Natural killer cell (primary cell): ENCODE data around the gene COL24A1. TPM values are rescaled to one million over a fixed set of nuclear protein-coding genes. Genes with fewer than 3 reads are reported as not detected.
"Not testable (repeated sequence)": the region's sequence is repeated elsewhere in the genome, so short reads cannot be mapped to it uniquely, and the experiment has no call there.

ENCODE experiments used
- ATAC-seq, 3 donors: fragments of 150-1000 bp in 2 of 3; fragments of 200-7000 bp in 1 of 3; cut with Tn5 transposase; 1 replicate in 1 of 3; 2 replicates in 2 of 3; pipeline ENCODE4 v1.10.0; 2021; ENCODE audit warnings: mild to moderate bottlenecking in 2 of 3, moderate library complexity in 2 of 3
- DNase-seq, 2 donors: peaks; one replicate each; pipeline versions ENCODE4 v3.0.0 to v3.0.0-alpha.2; 2013 to 2021; ENCODE audit warnings: mixed read lengths in 1 of 2
- H3K27ac ChIP-seq: one replicate; pipeline ENCODE4 v1.5.1; 2013; ENCODE audit warnings: mild to moderate bottlenecking, low read length
- H3K27me3 ChIP-seq: one replicate; pipeline ENCODE4 v1.6.1; 2013; ENCODE audit warnings: low read length; ENCODE audit not compliant: control insufficient read depth, insufficient read depth
- H3K36me3 ChIP-seq: one replicate; pipeline ENCODE4 v1.6.1; 2013; ENCODE audit warnings: low read length; ENCODE audit not compliant: control insufficient read depth, insufficient read depth
- H3K4me1 ChIP-seq: one replicate; pipeline ENCODE4 v1.6.1; 2013; ENCODE audit warnings: low read length; ENCODE audit not compliant: control insufficient read depth, insufficient read depth
- H3K4me3 ChIP-seq: one replicate; pipeline ENCODE4 v1.5.1; 2013; ENCODE audit warnings: low read length
- H3K9me3 ChIP-seq: one replicate; pipeline ENCODE4 v1.6.1; 2013; ENCODE audit warnings: low read length; ENCODE audit not compliant: control insufficient read depth, insufficient read depth
- H3K27ac Mint-ChIP-seq, 2 donors: one replicate each; pipeline ENCODE4 v1.8.0; 2022; ENCODE audit warnings: mild to moderate bottlenecking in 2 of 2, mixed read lengths in 2 of 2, moderate library complexity in 1 of 2
- H3K27me3 Mint-ChIP-seq, 2 donors: one replicate each; pipeline ENCODE4 v1.8.0; 2022; ENCODE audit warnings: low read depth in 2 of 2, mixed read lengths in 2 of 2
- H3K36me3 Mint-ChIP-seq: one replicate; pipeline ENCODE4 v1.8.0; 2022; ENCODE audit warnings: mixed read lengths
- H3K4me1 Mint-ChIP-seq, 2 donors: one replicate each; pipeline ENCODE4 v1.8.0; 2022; ENCODE audit warnings: mixed read lengths in 2 of 2
- H3K4me3 Mint-ChIP-seq: one replicate; pipeline ENCODE4 v1.8.0; 2022; ENCODE audit warnings: mild to moderate bottlenecking, moderate library complexity, mixed read lengths
- H3K9me3 Mint-ChIP-seq, 2 donors: one replicate each; pipeline ENCODE4 v1.8.0; 2022; ENCODE audit warnings: mixed read lengths in 2 of 2
- WGBS: methylation state at CpG from one replicate; pipeline ENCODE4 v1.1.7; 2013; ENCODE audit warnings: missing lambda C conversion rate; ENCODE audit not compliant: insufficient coverage; 5-methylcytosine and 5-hydroxymethylcytosine counted together
- intact Hi-C: fragments of 100-400 bp; cut with micrococcal nuclease; formaldehyde crosslinking; loops from one replicate; pipeline ENCODE4 v1.14.2; 2022
- total RNA-seq, 4 donors: library from RNA; stranded (reverse); fragments of 120-200 nt in 1 of 4; gene quantifications; one replicate each; pipeline versions ENCODE4 v1.2.3 to v1.2.4, GENCODE V29; 2013 to 2022
- TF ChIP-seq, protein P1 (sequence below): fragments of 200-600 bp; IDR thresholded peaks from one replicate; pipeline ENCODE4 v1.8.0; 2022; ENCODE audit warnings: antibody characterized with exemption

The COL24A1 gene
- total RNA-seq, 3 donors from 2014 or later (not counting 1 experiment from before 2014, with no cell fraction given) = 0.20 to 0.54 (median 0.54) TPM

DNA sequence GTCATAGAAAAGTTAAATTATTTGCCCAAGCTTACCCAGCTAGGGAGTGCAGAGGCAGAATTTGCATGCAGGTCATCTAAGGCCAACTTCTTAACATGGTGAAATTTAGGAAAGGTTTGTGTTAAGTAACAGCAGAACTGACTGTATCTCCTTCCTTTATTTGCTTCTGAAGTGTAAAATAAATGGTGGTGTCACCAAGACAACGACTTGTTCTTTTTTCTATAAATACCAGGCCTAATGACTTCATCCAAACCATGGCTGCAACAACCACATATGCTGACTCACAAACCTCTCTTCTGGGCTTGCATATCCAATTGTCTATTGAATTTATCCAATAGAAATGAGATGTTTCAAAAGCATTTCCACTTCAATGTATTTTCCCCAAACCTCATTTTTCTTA, 19.1 kb downstream of the COL24A1 start:
- DNase-seq (no peak), ATAC-seq (no peak)
- no peaks in the 10 kb centered on the region for H3K27me3 ChIP-seq
- TF ChIP-seq, protein P1, sequence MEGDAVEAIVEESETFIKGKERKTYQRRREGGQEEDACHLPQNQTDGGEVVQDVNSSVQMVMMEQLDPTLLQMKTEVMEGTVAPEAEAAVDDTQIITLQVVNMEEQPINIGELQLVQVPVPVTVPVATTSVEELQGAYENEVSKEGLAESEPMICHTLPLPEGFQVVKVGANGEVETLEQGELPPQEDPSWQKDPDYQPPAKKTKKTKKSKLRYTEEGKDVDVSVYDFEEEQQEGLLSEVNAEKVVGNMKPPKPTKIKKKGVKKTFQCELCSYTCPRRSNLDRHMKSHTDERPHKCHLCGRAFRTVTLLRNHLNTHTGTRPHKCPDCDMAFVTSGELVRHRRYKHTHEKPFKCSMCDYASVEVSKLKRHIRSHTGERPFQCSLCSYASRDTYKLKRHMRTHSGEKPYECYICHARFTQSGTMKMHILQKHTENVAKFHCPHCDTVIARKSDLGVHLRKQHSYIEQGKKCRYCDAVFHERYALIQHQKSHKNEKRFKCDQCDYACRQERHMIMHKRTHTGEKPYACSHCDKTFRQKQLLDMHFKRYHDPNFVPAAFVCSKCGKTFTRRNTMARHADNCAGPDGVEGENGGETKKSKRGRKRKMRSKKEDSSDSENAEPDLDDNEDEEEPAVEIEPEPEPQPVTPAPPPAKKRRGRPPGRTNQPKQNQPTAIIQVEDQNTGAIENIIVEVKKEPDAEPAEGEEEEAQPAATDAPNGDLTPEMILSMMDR = no peak
- no peak overlapping the region for H3K4me3 ChIP-seq
- Mint-ChIP-seq H3K4me1 (no peaks in the 10 kb centered on the region), H3K4me3 (no peak overlapping the region), H3K9me3 (peaks cover 9 to 15% of the 10 kb centered on the region in 2 donors), H3K27me3 (no peaks in the 10 kb centered on the region), H3K36me3 (no peaks in the 10 kb centered on the region), H3K27ac (no peak overlapping the region)
- no peak overlapping the region for H3K27ac ChIP-seq
- no peaks in the 10 kb centered on the region for H3K4me1 ChIP-seq
- intact Hi-C loops = no loop called here
- H3K9me3 ChIP-seq = no peaks in the 10 kb centered on the region
- 0% methylated on average over 1 of the region's 1 CpG for WGBS
- no peaks in the 10 kb centered on the region for H3K36me3 ChIP-seq

DNA sequence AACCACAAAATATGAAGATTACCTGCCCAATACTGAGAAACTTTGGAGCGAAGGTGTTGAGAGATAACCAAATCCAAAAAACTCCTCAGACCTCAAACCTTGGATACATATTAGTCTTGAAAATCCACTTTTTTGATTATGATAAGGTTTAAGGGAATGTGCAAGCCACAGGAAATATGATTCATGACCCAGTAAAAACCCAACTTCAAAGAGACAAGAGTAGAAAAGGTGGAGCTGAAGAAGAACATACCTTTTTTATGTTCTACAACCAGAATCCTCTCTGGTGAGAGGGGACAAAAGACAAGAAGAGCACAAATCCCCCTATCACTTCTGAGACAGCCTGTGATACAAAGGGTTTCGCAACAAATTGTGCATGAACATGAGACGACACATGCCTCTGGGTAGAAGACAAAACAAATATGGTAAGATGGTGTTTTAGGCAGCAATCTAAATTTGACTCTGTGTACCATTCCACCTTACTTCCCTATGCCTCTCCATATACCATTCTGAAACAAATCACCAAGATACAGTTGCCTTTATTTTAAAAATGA, 37.3 kb downstream of the COL24A1 start:
- intact Hi-C loops = no loop called here
- WGBS = no CpG with 5 or more reads among the region's 3 CpGs
- no peaks in the 10 kb centered on the region for H3K4me1 ChIP-seq
- ATAC-seq (no peak), DNase-seq (no peak)
- no peak overlapping the region for H3K4me3 ChIP-seq
- no peaks in the 10 kb centered on the region for H3K36me3 Mint-ChIP-seq
- TF ChIP-seq, protein P1 = no peak
- H3K27ac ChIP-seq = no peak overlapping the region
- H3K36me3 ChIP-seq = no peaks in the 10 kb centered on the region
- peaks cover 5 to 7% of the 10 kb centered on the region in 2 donors for H3K9me3 Mint-ChIP-seq
- H3K27me3 Mint-ChIP-seq = no peaks in the 10 kb centered on the region
- no peaks in the 10 kb centered on the region for H3K27me3 ChIP-seq
- H3K9me3 ChIP-seq = no peaks in the 10 kb centered on the region
- H3K27ac Mint-ChIP-seq = no peak overlapping the region
- H3K4me3 Mint-ChIP-seq = no peak overlapping the region
- H3K4me1 Mint-ChIP-seq = no peaks in the 10 kb centered on the region

DNA sequence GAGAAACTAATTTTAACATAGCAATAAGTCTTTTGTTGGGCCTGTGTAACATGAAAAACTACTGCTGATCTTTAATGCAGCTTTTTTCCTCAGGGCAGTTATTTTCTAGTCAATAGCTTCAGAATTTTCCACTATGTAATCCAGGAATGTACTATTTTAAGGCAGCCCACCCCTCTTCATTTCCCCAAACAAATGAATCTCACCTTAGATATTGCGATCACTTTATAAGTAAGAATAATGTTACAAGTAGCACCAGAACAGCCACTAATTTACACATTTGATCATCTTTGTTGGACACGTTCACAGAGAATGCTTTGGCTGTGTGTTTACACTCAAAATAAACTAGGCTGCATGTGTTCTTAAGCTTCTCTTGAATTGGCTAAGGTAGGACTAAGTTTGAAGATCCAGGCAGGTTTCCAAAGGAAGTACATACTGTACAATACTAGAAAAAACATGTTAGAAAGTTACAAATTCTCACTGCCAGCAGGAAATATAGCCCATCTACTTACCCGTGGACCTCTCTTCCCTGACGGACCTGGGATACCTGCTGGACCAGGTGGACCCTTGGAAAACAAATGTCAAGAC, 41.7 kb downstream of the COL24A1 start:
- Histone ChIP-seq H3K4me3 (no peak overlapping the region), H3K27me3 (no peaks in the 10 kb centered on the region), H3K27ac (no peak overlapping the region), H3K36me3 (no peaks in the 10 kb centered on the region), H3K9me3 (no peaks in the 10 kb centered on the region), H3K4me1 (no peaks in the 10 kb centered on the region)
- H3K27ac Mint-ChIP-seq = no peak overlapping the region
- H3K27me3 Mint-ChIP-seq = no peaks in the 10 kb centered on the region
- H3K36me3 Mint-ChIP-seq = no peaks in the 10 kb centered on the region
- no peak overlapping the region for H3K4me3 Mint-ChIP-seq
- 75% methylated on average over 4 of the region's 4 CpGs for WGBS
- peaks cover 4% of the 10 kb centered on the region in 2 donors for H3K9me3 Mint-ChIP-seq
- intact Hi-C loops = no loop called here
- TF ChIP-seq, protein P1 = no peak
- DNase-seq (no peak), ATAC-seq (no peak)
- H3K4me1 Mint-ChIP-seq = no peaks in the 10 kb centered on the region

DNA sequence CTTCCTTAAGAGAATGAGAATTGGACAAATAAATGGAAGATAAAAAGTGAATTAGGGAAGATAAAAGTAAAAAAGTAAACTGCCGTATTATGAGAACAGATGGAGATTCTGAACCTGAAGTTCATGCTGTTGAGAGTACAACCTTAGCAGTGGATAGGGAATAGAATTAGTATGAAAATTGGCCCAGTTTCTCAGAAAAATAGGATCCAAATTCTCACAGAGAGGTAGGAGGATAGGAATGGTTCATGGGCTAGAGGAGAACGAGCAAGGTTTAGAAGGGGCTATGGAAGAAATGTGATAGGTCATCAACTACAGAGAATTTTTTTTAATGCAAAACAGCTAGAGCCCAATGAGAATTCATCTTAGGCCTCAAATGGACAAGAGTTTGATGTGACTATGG, 42.3 kb downstream of the COL24A1 start:
- TF ChIP-seq, protein P1 = no peak
- intact Hi-C loops = no loop called here

DNA sequence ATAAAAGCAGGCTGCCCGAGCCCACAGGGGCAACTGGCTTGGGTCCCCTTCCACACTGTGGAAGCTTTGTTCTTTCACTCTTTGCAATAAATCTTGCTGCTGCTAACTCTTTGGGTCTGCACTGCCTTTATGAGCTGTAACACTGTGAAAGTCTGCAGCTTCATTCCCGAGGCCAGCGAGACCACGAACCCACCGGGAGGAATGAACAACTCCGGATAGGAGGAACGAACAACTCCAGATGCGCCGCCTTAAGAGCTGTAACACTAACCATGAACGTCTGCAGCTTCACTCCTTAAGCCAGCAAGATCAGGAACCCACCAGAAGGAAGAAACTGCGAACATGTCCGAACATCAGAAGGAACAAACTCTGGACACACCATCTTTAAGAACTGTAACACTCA, 45.0 kb downstream of the COL24A1 start:
- WGBS = 94% methylated on average over 12 of the region's 12 CpGs
- not testable (repeated sequence) for H3K27ac ChIP-seq

More for the DNA sequence above, 42.3 kb downstream of the COL24A1 start:
- H3K27me3 ChIP-seq = no peaks in the 10 kb centered on the region
- ATAC-seq (no peak), DNase-seq (no peak)
- WGBS = 87% methylated on average over 2 of the region's 2 CpGs
- Mint-ChIP-seq H3K4me3 (no peak overlapping the region), H3K4me1 (no peaks in the 10 kb centered on the region), H3K9me3 (peaks cover 4% of the 10 kb centered on the region in 2 donors), H3K36me3 (no peaks in the 10 kb centered on the region), H3K27ac (no peak overlapping the region), H3K27me3 (no peaks in the 10 kb centered on the region)
- H3K27ac ChIP-seq = no peak overlapping the region
- H3K4me3 ChIP-seq = no peak overlapping the region
- H3K4me1 ChIP-seq = no peaks in the 10 kb centered on the region
- no peaks in the 10 kb centered on the region for H3K36me3 ChIP-seq
- H3K9me3 ChIP-seq = no peaks in the 10 kb centered on the region

More for the DNA sequence above, 45.0 kb downstream of the COL24A1 start:
- H3K36me3 Mint-ChIP-seq, H3K27ac Mint-ChIP-seq, H3K9me3 Mint-ChIP-seq, H3K4me1 ChIP-seq, H3K4me3 ChIP-seq, H3K4me1 Mint-ChIP-seq, H3K27me3 ChIP-seq, H3K4me3 Mint-ChIP-seq, DNase-seq, H3K27me3 Mint-ChIP-seq, intact Hi-C loops, H3K9me3 ChIP-seq, H3K36me3 ChIP-seq, ATAC-seq: not testable (repeated sequence)
